ENCODE measurements around the gene PLXNB2.

DNA sequence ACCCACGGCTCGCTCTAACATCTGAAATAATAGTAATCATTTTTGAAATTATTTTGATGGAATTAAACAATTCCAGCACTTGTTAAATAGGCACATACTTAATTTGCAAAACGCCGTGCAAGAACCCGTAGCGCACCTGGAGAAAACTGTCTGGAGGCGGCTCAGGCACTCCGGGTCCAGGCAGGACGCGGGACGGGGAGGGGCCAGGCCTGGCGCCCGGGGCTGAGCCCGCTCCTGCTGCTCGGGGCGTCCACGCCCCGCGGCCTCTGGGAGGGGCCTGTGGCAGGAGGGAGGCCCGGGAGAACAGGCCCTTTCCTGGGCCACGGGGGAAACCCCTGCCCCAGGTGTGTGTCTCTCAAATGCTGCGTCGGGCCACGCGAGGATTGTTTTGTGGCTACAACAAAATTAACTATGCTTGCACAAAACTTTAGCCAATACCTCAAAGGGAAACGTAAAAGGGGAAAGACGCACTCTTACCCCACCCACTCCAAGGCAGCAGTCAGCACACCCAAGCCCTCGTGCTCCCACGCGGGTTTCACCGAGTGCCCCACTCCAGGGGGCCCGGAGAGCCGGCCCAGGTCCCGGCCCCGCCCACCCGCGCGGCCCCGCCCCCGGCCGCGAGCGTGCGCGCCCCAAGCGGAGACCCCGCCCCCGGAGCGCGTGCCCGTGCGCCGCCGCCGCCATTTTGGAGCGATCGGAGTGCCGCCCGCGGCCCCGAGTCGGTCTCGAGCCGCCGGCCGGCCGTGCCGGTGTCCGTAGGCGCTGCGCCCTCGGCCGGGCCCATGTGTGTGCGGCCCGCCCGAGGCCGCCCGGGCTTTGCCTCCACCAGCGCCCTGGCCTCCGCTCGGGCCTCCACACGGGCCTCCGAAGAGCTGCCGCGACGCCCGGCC is 35.5 kb upstream of the PLXNB2 start, which contains the start of gene PPP6R2:
- no peak for TF ChIP-seq CTCF (IDR thresholded peaks at IDR 0.05)
- TF ChIP-seq POLR2A (IDR thresholded peaks at IDR 0.05), result no peak

Data from lower leg skin (tissue), 3 donors.